Measurements from ENCODE around the gene CAMK2D. TPM values are rescaled to one million over a fixed set of nuclear protein-coding genes. Genes with fewer than 3 reads are reported as not detected.

The CAMK2D gene
- total and polyA plus RNA-seq, 4 donors, result 10.1 to 31.0 (median 25.6) TPM

GRCh38 chr4:113633467-113633866 is 128.1 kb downstream of the CAMK2D start:
- H3K27ac ChIP-seq (ENCODE audit: low read depth in 1 of 2, low read length in 2 of 2), result no peak overlapping the region

More at GRCh38 chr4:113633467-113633866, 128.1 kb downstream of the CAMK2D start:
- Histone ChIP-seq H3K27me3 (ENCODE audit: control insufficient read depth in 4 of 4, insufficient read depth in 4 of 4, low read length in 3 of 4) (no peaks in the 10 kb centered on the region), H3K4me3 (ENCODE audit: low read depth in 1 of 3, low read length in 3 of 3) (no peak overlapping the region), H3K9ac (ENCODE audit: low read depth in 1 of 2, low read length in 2 of 2) (no peak overlapping the region), H3K9me3 (ENCODE audit: control insufficient read depth in 4 of 4, low read length in 3 of 4) (no peaks in the 10 kb centered on the region), H3K36me3 (ENCODE audit: control insufficient read depth in 4 of 4, insufficient read depth in 3 of 4, low read depth in 1 of 4, low read length in 3 of 4) (no peaks in the 10 kb centered on the region), H3K4me1 (ENCODE audit: control insufficient read depth in 4 of 4, insufficient read depth in 4 of 4, low read length in 3 of 4) (peaks cover 3 to 36% (median 17%) of the 10 kb centered on the region in 4 donors)
- DNase-seq (ENCODE audit: low spot score), result no peak
- TF ChIP-seq CTCF (IDR thresholded peaks at IDR 0.05; ENCODE audit: low read depth, low read length, missing input control), result no peak
- no peak for TF ChIP-seq MAX (IDR thresholded peaks at IDR 0.05)
- no peak for TF ChIP-seq TAF1 (conservative IDR thresholded peaks at IDR 0.05)
- TF ChIP-seq RAD21 (IDR thresholded peaks at IDR 0.05), result no peak
- TF ChIP-seq FOXA1 (IDR thresholded peaks at IDR 0.05), result no peak
- no peak for TF ChIP-seq JUND (IDR thresholded peaks at IDR 0.05)
- no peak for TF ChIP-seq YY1 (IDR thresholded peaks at IDR 0.05)
- TF ChIP-seq ZBTB33 (IDR thresholded peaks at IDR 0.05), result no peak
- no peak for TF ChIP-seq HNF4A (conservative IDR thresholded peaks at IDR 0.05)
- no peak for TF ChIP-seq GABPA (IDR thresholded peaks at IDR 0.05 in 1 of 2, conservative IDR thresholded peaks at IDR 0.05 in 1 of 2)
- no peak for TF ChIP-seq NR2F2 (IDR thresholded peaks at IDR 0.05)
- TF ChIP-seq HNF4G (IDR thresholded peaks at IDR 0.05), result no peak
- TF ChIP-seq FOXA2 (IDR thresholded peaks at IDR 0.05), result no peak
- no peak for TF ChIP-seq SP1 (IDR thresholded peaks at IDR 0.05)
- no peak for TF ChIP-seq EGR1 (IDR thresholded peaks at IDR 0.05; ENCODE audit: low read depth in 2 of 2)
- TF ChIP-seq RXRA (IDR thresholded peaks at IDR 0.05), result no peak
- no peak for TF ChIP-seq ATF3 (IDR thresholded peaks at IDR 0.05)
- TF ChIP-seq REST (IDR thresholded peaks at IDR 0.05), result no peak
